Activated CD8-positive, alpha-beta memory T cell treated with anti-CD3 and anti-CD28 coated beads for 48 hours (primary cell): ENCODE results near the gene BGN.

Source experiments
- DNase-seq, 3 experiments: peaks; one replicate each; pipeline ENCODE4 v3.0.0-alpha.2; 2020; ENCODE audit warnings: low read depth in 2 of 3, low spot score in 2 of 3

Gene BGN

GRCh38 chrX:153494541-153495361 lies at the start of gene BGN:
BGN (plus strand) TSS chrX:153494980; CDS start chrX:153504632, 9,652 bp downstream.
- DNase-seq, result no peak

- no peak for DNase-seq
Observed at GRCh38 chrX:153445106-153445855, 49.5 kb upstream of the BGN start.

DNA sequence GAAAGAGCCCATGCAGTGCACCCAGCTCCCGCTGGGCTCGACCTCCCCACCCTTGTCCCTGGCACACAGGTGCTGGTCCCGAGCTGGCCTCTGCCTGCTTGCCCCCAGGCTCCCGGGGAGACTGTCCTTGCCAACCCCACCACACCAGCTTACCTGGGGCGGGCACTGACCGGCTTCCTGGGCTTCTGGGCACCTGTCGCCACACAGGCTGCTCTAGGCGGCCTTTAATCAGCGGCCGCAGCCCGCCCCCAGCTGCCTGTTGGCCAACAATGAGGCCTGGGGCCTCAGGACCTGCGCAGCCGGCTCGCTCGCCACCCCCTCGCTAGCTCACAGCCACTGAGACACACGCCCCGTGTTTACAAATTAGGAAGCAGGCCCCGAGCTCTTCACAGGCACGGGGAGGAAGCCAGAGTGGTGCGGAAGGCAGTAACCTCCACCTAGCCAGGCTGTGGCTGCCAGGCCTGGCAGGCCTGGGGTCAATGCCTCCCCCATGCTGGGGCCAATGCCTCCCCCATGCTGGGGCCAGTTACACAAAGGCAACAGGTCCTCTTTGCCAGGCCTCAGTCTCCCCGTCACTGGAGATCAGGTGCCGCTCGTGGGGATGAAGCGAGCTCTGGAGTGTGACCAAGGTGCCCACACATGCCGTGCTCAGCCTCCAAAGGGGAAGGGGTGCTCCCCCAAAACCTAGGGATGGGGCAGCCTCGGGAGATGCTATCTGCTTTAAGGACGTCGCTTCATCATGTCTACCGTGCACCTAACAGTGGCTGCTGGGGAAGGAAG lies 48.7 kb upstream of the BGN start, which contains the start of gene TREX2:
TREX2 (minus strand) TSS at position 201 of the 780 bp plus-strand sequence. CDS start 626 bp downstream, outside the sequence.
- DNase-seq, result no peak

DNA sequence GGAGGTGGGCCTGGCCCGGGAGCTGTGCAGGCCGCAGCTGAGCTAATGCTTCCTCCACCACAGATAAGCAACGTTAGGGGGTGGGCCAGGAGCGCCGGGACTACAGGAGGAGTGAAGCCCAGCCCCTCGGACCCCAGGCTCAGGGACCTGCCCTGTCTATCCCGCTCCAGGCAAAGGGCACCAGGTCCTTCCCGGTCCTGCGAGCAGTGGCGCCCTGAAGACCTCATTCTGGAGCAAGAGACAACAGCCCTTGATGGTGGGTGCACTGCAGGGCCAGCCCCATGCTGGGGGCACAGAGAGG lies 48.2 kb upstream of the BGN start:
- DNase-seq, result no peak

DNA sequence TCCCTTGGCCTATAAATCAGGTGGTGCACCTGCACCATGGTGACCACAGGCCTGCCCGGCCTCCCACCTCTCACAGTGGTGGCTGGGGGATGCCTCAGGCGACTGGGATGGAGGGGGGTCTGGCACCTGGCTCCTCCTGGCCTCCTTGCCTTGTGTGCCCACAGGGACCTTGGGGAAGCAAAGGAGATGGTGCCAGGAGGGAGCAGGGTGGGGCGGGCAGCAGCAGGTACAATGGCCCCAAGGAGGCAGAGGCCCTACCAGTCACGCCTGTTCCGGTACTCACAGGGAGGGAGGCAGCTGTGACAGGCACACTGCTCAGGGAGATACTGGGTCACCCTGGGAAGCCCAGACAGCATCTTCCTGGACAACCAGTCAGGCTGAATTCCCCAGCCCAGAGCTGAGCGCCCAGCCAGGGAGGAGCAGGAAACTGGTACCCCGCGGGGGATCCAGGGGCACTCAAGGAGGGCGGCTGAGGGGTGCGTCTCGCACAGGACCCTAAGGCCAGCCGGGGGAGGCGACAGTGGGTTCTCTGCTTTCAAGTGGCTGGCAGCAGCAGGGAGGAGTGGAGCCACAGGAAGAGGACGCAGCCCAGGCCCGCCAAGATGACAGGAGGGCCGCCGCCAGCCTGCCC lies 47.7 kb upstream of the BGN start:
- DNase-seq, result no peak

DNA sequence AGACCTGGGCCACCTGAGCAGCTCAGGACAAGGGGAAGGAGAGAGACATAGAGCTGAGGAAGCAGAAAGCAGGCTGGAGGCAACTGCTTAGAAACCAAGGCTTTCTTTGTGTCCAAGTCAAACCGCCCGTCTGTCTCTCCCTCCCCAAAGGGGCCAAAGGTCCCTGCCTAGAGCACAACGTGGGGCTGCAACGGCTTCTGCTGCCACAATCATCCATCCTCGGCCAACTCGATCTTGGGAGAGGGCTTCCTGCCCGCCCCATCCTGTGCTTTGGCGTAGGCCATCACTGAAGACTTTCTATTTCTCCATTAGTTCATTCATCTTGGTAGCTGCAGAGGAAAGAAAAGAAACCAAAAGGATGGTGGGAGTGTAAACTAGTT lies 47.2 kb upstream of the BGN start:
- DNase-seq, result no peak

GRCh38 chrX:153448556-153449367 lies 46.0 kb upstream of the BGN start:
- DNase-seq, result no peak

DNA sequence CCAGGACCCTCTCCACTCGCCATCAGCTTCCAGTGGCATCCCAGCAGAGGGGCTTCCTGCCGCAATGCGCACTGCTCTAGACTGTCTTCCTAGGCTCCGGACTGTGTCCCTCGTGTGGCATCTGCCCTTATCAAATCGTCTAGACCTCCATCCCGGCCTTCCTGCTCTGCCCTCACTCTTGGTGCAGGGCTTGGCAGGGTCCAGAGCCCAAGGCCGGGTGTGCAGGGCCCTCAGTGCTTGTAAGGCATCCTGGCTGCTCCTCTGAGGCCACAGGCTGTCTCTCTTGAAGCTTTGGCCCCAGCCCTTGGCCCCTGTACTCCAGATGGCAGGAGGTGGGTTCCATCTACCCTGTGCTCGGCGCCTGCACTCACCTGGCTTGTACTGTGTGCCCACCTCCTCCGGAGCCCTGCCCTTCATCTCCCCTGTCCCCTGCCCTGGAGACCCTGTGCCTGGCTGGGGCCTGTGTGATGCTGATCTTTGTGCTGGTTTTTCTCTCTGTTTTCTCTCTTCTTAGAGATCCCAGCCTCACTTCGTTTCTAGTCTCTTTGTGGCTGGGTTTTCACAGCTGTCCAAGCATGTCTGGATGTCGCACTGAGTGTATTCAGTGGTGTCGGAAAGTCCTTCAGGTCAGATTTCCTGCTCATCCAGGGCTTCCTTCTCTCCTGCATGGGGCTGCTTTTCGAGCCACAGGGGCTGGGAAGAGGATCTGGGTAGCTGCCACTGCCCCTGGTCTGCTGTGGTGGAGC lies 45.2 kb upstream of the BGN start:
- DNase-seq, result no peak

- DNase-seq, result no peak
Observed at GRCh38 chrX:153450114-153450948, 44.4 kb upstream of the BGN start.

DNA sequence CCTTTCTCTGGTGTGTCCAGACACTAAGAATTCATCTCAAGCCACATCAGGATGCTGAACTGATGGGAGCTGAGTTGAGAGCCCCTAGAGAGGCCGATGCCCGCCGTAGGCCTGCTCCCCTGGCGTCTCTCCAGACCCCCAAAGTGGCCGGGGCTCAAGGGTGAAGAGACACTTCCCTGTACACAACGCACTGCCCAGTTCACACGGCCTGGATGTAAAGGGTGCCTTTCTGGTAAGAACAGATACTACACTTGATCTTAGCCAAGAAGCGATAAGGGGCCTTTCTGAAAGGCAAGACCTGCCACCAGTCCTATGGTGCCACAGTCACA lies 43.9 kb upstream of the BGN start:
- DNase-seq, result no peak

- DNase-seq, result no peak
Observed at GRCh38 chrX:153454901-153455550, 39.8 kb upstream of the BGN start.

DNA sequence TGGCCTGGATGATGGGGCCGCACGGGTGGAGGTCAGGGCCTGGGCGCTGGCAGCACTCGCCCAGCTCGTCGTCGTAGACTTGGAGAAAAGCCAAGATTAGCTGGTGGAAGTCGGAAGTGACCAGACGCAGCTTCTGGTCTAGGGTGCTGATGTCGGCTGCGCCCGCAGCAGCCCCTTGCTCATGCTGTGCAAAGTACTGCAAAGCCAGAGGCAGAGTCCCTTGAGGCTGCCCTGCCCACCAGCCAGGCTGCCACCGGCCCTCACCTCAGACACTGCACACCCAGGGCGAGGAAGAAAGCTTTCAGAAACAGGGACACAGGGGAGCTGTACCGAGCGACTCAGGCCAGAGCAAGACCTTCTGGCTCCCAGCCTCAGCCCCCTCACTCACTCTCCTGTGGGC lies 39.2 kb upstream of the BGN start:
- no peak for DNase-seq

GRCh38 chrX:153456161-153456560 lies 38.6 kb upstream of the BGN start:
- no peak for DNase-seq

DNA sequence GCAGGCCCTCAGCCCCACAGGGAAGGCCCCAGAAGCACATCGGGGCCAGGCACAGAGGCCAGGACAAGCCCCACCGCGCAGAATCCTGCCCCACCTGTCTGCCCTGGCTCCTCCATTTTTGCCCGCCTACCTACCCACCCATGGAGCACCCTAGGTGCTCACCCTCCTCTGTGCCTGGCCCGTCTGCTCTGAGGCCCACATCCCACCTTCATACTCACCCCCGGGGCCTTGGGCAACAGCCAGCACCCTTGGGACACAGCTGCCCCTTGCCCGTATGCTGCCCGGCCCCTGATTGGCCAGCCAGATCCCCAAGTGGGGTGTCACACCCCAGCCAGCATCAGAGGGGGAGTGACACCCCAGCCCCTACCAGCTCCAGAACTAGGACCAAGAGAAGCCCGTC lies 38.1 kb upstream of the BGN start:
- DNase-seq, result no peak

GRCh38 chrX:153457136-153457825 lies 37.5 kb upstream of the BGN start:
- DNase-seq, result no peak

DNA sequence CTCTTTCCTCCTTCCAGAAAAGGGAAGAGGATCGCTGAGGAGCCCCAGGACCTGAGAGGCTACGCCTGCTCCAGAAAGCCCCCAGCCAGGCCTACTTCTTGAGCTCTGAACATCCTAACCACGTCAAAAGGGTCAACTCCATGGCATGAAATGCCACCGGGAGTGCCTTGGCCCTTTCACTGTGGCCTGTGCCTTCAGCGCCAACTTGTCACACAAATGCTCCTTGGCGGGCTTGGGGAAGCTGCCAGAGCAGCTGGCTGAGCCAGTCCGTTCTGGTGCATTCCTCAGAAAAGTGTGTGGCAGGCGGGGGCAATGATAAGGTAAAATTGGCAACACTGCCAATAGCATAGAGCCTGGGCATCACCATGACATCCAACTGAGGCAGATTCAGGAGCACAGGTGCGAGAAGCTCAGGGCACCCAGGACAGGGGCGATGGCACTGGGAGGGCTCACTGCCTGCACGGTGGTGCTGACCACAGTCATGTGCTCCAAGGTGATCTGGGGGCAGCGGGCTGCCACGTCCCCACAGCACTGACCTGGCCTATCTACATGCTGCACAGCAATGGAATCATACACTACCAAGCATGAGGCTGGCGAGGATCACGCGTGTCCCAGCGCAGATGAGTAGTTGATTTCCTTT lies 36.8 kb upstream of the BGN start:
- DNase-seq, result no peak

GRCh38 chrX:153458476-153458875 lies 36.3 kb upstream of the BGN start:
- no peak for DNase-seq

DNA sequence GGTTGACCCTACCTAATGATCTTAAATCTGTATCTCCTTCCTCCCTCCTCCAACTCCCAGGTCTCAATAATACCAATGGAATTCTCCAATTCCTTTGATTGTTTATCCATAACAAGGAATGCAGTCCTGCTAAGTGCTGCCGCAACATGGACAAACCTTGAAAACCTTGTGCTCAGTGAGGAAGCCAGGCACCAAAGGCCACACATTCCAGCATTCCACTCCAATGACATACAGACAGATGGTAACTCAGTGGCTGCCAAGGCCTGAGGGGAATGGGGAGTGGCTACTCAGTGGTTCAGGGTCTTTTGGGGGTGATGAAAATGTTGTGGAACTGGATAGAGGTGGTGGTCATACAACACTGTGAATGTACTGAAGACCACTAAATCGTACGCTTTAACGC lies 34.8 kb upstream of the BGN start:
- no peak for DNase-seq
